ENCODE measurements around the gene MEX3C. TPM values are rescaled to one million over a fixed set of nuclear protein-coding genes. Genes with fewer than 3 reads are reported as not detected.

The MEX3C gene
- total RNA-seq, 1 donor from 2014 or later = 62.3 TPM

DNA sequence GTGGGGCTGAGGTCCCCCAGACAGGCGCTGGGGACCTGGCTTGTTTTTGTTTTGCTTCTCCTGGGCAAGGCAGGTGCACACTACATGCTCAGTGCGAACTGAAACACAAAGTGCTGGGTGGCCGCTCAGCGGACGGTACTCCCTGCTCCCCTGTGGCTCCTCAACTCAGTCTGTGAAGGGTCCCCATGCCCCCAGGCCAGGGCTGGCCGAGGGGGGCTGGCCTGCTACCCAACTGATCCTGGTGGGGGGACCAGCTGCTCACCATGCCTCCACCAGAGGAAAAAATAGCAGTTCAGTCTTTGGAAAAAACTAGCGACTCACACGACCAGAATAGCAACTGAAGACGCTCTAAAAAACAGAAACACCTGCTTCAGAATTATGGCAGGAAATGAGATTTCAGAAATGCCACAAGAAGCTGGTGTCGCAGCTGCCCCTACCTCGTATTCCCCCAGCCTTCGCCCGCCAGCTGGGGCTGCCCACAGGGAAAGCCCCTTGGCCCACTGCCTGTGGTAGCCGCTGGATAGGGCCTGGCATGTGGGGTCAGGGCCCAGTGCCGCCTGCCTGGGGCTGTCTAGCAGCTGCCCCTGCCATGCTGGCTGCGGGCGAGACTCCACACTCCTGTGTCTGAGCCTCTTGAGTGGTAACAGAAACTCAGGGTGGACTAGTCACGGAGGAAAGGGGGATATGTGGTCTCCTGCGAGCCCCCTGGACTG is 43.7 kb downstream of the MEX3C start:
- no peak for DNase-seq (ENCODE audit: low read depth)

DNA sequence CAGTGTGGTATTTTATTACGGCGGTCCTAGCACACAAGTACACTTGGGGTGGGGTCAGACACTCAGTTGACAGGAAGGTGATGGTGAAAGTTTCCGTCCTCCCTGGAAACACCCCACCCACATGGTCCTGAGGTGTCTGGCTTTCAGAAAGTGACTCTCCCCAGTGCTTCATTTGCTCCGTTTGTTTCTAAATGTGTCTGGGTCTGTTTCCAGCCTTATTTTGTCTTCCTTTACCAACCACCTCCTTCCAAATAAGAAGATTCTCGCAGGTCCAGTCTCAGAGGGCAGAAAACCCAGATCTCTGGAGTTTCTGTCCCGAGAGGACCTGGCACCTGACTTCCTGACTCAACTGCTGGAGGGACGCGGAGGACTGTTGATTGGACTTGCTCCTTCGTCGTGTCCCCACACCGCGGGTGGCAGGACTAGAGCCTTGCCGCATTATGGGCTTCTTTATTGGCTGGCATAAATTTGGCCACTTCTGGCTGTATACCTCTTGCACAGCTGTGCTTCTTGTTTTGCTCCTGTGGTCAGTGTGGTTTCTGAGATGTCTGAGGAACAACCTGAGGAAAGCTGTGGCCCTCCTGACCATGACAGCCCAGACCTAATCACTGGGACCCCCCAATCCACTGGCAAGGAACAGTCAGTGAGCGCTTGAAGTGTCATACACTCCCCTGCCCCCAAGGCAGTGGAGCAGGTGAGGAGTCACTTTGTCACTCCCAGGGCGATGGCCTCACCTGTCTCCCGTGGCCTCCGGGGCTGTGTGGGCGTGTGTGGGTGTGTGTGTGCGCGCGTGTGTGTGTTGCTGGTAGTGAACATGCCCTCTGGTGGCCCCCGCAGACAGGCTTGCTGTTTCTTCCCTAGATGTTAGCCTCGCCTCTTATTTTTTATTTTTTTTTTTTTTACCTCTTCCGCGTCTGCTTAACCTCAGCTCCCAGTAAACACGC is 45.6 kb downstream of the MEX3C start:
- no peak for DNase-seq (ENCODE audit: low read depth)

- no peak for DNase-seq (ENCODE audit: low read depth)
Measured at GRCh38 chr18:51151185-51151567, 46.3 kb downstream of the MEX3C start.

DNA sequence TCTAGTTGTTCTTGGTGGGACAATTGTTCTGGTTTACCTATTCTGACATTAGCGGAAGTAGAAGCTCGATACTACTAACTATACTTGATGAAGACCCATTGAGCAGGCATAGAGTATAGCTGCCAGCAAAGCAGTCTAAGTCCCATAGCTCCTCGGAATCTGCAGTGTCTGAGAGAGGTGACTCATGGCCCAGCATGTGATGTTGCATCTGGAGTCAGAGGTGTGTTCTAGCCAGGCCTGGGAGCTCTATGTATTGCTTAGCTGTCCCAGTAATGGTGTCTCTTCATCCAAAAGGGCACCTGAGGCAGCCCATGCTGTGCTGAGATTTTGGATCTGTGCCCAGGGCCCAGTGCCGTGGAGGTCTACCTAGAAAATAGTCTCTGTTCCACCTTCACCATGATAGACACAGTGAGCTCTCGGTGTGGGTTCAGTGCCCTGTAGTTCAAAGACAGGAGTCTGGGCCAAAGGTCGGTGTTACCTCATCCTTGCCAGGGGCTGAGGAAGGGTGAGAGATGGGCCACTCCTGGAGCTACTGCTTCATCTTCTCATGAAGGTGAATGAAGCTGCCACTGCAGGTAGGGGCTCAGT is 47.3 kb downstream of the MEX3C start:
- peak; percentile 62 for DNase-seq (ENCODE audit: low read depth)

- DNase-seq (ENCODE audit: low read depth) = no peak
Measured at GRCh38 chr18:51149670-51150069, 47.8 kb downstream of the MEX3C start.

DNA sequence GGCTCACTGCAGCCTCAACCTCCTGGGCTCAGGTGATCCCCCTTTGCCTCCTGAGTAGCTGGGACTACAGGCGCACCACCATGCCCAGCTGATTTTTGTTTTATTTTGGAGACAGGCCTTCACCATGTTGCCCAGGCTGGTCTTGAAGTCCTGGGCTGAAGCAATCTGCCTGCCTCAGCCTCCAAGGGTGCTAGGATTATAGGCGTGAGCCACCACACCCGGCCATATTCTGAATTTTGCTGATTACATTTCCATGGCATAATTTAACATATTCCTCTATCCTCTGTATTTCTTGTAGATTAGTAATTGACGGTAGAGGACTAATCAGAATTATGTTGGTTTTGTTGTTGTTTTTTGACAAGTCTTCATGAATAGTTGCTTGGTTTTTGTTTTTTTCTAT is 50.6 kb downstream of the MEX3C start:
- DNase-seq (ENCODE audit: low read depth) = no peak

DNA sequence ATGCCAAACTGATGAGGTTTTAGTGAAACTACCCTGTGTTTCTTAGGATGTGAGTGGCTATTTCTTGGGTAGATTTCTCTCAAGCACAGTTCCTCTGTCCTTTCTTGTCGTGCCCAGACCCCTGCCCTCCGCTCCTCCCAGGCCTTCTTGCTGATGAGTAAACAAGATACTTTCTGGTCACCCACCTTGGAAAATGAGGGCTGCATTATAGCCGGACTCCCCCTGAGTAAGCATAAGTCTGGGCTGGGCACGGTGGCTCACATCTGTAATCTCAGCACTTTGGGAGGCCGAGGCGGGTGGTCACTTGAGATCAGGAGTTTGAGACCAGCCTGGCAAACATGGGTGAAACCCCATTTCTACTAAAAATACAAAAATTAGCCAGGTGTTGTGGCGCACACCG is 58.5 kb downstream of the MEX3C start:
- DNase-seq (ENCODE audit: low read depth) = no peak

GRCh38 chr18:51137891-51138290 is 59.6 kb downstream of the MEX3C start:
- peak; percentile 33 for DNase-seq (ENCODE audit: low read depth)

- DNase-seq (ENCODE audit: low read depth) = no peak
Measured at GRCh38 chr18:51137026-51137729, 60.3 kb downstream of the MEX3C start.

DNA sequence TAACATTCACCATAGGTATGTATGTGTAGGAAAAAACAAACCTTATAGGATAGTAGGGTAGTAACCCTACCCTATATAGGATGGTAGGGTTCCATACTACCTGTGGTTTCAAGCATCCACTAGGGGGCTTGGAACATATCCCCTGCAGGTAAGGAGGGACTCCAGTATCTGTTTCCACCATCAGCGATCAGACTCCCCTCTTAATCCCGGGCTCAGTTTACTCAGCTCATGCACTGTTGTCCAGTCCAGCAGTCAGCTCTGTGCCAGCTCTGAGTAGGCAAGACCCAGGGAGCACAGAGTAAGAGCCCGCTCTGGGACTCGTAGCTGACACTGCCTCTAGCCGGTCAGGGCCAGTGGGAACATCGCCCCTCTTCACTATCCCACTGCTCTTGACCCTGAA is 61.7 kb downstream of the MEX3C start:
- no peak for DNase-seq (ENCODE audit: low read depth)

DNA sequence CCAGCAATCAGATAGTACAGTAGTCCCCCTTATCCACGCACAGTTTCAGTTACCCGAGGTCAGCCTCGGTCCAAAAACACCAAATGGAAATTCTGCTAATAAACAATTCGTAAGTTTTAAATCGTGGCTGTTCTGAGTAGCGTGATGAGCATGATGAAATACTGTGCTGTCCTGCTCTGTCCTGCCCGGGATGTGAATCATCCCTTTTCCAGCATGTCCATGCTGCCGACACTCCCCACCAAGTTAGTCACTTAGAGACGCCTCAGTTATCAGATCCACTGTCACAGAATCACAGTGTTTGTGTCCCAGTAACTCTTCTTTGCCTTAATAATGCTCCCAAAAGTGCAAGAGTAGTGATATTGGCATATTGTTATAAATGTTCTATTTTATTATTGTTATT is 62.1 kb downstream of the MEX3C start:
- DNase-seq (ENCODE audit: low read depth) = no peak

DNA sequence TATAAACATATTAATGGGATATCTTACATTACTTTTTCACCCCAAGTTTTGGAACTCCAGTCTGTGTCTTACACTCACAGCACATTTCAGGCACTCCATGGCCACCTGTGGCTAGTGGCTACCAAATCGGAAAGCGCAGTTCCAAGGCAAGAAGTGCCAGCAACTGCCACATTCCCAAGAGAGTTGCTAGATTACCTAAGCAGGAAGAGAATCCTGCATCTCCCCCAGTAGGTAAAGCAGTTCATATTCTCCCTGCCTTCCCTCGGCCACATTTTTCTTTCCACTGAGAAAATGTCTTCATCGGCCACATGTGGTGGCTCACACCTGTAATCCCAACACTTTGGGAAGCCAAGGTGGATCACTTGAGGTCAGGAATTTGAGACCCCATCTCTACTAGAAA is 62.8 kb downstream of the MEX3C start:
- no peak for DNase-seq (ENCODE audit: low read depth)

- DNase-seq (ENCODE audit: low read depth) = peak; percentile 69
Measured at GRCh38 chr18:51133580-51134160, 63.8 kb downstream of the MEX3C start.

- DNase-seq (ENCODE audit: low read depth) = peak; percentile 68
Measured at GRCh38 chr18:51132256-51132935, 65.1 kb downstream of the MEX3C start.

DNA sequence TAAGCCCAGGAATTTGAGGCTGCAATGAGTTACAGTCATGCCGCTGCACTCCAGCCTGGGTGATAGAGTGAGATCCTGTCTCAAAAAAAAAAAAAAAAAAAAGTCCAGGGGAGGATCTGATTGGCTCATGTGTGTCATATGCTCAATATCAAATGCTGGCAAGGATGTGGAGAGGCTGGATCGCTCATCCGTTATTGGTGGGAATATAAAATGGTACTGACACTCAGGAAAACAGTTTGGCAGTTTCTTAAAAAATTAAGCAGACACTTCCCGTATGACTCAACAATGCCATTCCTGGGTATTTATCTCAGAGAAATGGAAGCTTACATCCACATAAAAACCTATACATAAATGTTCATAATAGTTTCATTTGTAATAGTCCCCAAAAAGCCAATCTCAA is 68.9 kb downstream of the MEX3C start:
- DNase-seq (ENCODE audit: low read depth) = no peak

GRCh38 chr18:51127664-51128063 is 69.8 kb downstream of the MEX3C start:
- DNase-seq (ENCODE audit: low read depth) = no peak

DNA sequence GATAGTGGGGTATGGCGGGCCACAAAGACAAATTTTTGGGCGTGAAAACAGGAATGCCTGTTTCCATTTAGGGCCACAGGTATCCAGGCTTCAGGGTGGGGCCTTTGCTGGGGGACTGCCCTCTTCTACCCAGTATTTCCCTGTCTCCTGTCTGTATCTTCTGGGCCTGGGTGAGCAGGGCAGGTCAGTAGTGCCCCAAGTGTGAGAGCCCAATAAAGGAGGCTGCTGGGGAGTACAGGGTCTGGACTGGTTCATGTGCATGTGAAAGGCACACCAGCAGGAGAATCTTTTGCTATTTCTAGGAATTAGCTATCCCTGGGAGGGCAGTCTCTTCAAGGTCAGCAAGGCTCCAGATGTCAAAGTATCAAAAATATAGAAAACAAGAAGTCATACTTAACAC is 71.5 kb downstream of the MEX3C start:
- no peak for DNase-seq (ENCODE audit: low read depth)

All from renal cortical epithelial cell (primary cell).